Fibroblast of upper back skin (primary cell): Measurements from ENCODE around the gene MYCN.

Experiments
- DNase-seq: peaks from one replicate; pipeline ENCODE4 v3.0.0-alpha.2; 2013

MYCN gene

DNA sequence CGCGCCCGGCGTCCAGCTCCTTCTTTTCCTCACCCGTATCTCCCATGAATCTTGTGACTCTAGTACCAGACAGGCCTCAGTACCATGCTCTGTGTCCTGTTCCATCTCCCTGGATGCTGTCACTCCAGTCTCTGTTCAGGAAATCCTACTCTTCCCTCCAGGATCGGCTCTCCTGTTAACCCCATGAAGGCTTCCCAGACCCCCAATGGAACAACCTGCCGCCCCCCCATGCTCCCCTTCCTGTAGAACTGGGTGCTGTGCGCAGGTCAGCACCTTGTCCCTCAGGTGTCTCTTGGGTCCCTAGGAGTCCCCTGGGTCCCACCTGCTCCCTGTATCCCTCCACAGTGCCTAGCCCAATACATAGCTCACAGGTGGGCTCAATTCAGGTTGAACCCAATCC is 41.3 kb downstream of the MYCN start:
- no peak for DNase-seq

- DNase-seq = no peak
Measured at GRCh38 chr2:15982285-15983044, 42.1 kb downstream of the MYCN start.

DNA sequence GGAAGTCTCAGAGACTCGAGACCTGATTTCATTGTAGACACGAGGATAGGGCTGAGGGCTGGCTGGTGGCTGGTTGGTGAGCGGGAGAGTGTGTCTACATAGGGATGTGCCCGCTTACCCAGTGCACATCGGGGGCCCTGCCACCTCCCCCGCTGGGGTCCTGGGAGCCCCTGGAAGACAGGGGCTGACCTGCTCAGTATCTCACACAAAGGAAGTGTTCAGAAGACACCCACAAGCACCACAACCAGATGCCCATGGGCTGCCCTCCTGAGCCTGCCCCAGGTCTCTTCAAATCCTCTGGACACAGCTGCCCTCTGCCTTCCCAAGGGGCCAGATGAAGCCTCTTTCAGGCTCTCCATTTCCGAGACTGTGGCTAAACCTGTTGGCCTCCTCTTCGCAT is 43.1 kb downstream of the MYCN start:
- DNase-seq = no peak

GRCh38 chr2:15984368-15985255 is 44.3 kb downstream of the MYCN start:
- DNase-seq = no peak

GRCh38 chr2:15985531-15985930 is 45.2 kb downstream of the MYCN start:
- no peak for DNase-seq

DNA sequence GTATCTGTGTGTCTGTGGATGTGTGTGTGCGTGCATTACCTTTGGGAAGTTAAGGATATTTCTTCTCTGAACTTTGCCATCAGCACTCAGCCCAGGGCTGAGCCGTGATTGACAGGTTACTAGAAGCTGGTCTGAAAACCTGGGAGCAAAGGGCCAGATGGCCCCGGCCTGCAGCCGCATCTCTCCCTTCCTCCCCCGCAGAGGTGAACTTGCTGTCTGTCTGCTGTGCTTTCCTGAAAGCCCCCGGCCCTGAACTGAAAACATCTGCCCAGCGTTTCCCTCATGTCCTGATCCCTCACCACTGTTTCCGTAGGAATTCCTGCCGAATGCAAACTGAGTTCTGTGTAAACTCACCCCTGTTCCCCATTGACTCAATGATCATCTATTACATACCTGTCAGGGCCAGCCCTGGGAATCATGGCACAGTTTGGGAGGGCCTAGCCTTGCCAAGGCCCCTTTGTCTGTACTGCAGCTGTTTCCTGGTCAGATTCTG is 45.8 kb downstream of the MYCN start:
- no peak for DNase-seq

- DNase-seq = no peak
Measured at GRCh38 chr2:15986644-15987043, 46.3 kb downstream of the MYCN start.

- no peak for DNase-seq
Measured at GRCh38 chr2:15988733-15989132, 48.4 kb downstream of the MYCN start.

- DNase-seq = no peak
Measured at GRCh38 chr2:15989559-15989958, 49.2 kb downstream of the MYCN start.

DNA sequence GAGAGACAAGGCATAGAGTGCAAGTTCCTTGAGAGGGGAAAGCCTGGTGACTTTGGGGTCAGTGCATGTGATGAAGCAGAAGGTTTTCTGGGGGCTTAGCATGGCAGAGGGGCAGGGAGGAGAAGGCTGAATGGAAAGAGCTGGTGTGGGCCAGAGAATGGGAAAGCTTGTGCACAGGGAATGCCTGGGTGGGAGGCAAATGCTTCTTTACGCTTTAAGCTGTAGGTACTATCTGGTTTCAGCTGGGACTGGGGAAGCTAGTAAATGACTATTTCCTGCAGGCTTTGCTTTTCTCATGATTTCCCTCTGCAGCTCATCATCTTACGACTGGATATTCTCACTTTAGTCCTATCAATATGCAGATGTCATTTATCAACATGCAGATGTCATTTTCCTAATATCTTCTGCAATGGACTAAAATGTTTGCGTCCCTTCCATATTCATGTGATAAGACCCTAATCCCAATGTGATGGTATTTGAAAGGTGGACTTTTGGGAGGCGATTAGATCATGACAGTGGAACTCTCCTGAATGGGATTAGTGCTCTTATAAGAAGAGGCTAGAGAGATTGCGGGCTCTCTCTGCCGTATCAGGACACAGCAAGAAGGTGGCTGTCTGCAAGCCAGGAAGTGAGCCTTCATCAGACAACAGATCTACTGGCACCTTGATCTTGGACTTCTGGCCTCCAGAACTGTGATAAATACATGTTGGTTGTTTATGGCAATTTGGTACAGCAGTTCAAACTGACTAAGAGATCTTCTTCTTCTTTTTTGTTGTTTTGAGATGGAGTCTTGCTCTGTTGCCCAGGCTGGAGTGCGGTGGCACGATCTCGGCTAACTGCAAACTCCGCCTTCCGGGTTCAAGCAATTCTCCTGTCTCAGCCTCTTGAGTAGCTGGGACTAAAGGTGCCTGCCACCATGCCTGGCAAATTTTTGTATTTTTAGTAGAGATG is 50.1 kb downstream of the MYCN start:
- no peak for DNase-seq

- no peak for DNase-seq
Measured at GRCh38 chr2:15991231-15991630, 50.9 kb downstream of the MYCN start.

DNA sequence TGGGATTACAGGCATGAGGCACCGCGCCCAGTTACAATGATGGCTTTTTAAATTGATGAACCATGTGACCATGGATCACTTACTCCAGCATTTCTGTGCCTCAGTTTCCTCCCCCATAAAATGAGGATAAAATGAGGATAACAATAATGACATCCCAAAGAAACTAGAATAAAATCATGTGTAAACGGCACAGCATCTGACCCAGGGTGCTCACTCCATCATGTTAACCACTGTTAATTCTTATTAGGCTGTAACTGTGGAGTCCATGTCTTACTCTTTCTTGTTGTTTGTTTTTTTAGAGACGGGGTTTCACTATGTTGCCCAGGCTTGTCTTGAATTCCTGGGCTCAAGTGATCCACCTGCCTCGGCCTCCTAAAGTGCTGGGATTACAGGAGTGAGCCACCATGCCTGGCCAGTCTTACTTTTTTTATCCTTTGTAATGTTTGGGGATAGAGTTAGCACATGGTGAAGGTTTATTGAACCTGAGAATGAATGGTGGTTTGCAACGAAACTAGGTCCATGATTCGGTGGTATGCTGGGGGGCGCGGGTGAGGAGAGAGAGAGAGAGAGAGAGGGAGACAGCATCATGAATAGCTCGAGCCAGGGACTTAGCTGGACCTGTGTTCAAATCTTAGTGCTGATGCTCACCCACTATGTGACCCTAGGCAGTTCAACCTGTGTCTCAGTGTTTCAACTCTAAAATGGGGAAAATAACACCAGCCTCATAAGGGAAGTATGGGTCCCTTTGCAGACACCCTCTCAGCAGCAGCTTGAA is 52.3 kb downstream of the MYCN start:
- no peak for DNase-seq

GRCh38 chr2:15993232-15993610 is 52.9 kb downstream of the MYCN start:
- DNase-seq = no peak

DNA sequence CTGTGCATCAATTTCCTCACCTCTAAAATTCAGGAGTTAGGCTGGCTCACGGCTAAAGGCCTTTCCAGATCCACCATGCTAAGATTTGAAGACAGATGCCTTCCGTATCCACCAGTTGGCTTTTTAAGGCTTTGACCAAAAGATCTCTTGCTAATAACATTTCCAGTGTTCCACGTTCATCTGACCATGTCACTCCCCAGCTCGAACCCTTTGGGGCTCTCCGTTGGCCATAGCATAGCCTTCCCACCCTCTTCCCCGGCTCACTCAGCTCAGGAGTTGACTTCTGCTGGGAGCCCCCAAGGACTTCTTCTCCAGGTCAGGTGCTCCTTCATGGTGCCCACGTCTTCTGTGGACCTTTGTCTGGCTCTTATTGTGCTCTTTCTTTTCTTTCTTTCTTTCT is 53.3 kb downstream of the MYCN start:
- DNase-seq = no peak

DNA sequence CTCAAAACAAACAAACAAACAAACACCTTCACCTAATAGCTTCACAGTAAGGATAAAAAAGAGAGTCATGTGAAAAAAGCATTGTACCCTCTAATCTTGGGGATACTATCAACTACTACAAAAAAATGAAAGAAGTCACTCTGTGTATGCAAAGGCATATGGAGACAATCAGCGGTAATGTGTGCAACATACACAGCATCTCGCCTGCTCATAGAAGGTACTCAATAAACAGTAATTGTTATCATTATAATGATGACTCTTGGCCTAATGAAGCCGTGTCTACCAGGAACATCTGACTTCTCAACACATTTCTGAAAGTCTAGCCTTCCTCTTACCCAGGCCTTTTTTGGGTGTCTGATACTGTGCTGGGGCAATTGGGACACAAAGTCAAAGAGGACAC is 55.3 kb downstream of the MYCN start:
- DNase-seq = no peak
